ENCODE results near the gene CCDC32. TPM values are rescaled to one million over a fixed set of nuclear protein-coding genes. Genes with fewer than 3 reads are reported as not detected.

CCDC32 gene
- total RNA-seq, 1 experiment from 2014 or later = 12.8 TPM

DNA sequence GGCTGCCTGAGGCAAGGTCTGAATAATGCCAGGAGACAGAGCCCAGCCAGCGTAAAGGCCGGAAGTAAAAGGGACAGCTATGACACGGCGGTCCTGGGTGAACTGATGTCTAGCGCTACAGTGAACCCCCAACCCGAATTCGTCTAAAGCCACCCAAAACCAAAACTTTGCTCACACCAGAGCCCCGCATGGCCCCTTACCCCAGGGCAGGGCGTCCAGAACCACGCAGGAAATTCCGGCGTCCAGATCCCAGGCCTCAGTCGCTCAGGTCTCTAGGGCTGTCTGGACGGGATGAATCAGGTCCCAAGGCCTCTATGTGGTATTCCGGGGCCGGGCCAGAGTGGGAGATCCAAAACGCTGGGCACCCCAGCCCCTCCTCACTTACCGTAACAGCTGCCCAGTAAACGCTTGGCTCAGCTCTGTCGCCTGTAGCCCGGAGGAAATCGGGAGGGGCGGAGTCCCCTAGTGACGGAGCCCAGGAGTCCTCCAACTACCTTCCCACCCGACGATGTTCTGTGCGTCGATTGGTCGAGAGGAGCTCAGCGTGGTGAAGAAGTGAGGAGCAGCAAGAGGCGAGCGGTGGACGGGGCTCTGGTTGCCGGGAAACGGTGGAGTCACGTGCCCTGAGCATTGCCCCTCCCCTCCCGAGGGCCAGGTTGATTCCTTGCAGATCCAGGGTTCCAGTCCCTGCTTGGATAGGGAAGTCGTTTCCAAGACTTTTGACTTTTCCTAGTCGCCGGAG, at the start of gene CCDC32 (continued):
- TF ChIP-seq, protein P1, sequence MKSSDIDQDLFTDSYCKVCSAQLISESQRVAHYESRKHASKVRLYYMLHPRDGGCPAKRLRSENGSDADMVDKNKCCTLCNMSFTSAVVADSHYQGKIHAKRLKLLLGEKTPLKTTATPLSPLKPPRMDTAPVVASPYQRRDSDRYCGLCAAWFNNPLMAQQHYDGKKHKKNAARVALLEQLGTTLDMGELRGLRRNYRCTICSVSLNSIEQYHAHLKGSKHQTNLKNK (CRISPR knock-in tag; IDR thresholded peaks at IDR 0.05) = no peak
- TF ChIP-seq SMAD4 (CRISPR knock-in tag; IDR thresholded peaks at IDR 0.05) (no peak), ZNF396 (CRISPR knock-in tag; IDR thresholded peaks at IDR 0.05; ENCODE audit: borderline replicate concordance) (no peak), NFATC4 (CRISPR knock-in tag; IDR thresholded peaks at IDR 0.05) (no peak), ZBTB21 (CRISPR knock-in tag; IDR thresholded peaks at IDR 0.05; ENCODE audit: borderline replicate concordance) (no peak), NR1H2 (CRISPR knock-in tag; IDR thresholded peaks at IDR 0.05) (no peak), ATF1 (CRISPR knock-in tag; IDR thresholded peaks at IDR 0.05) (no peak), SMAD3 (CRISPR knock-in tag; IDR thresholded peaks at IDR 0.05; ENCODE audit: borderline replicate concordance) (peak; percentile 44; the same call in 1 of the 2 replicates), TEAD4 (CRISPR knock-in tag; IDR thresholded peaks at IDR 0.05) (no peak), ZNF416 (CRISPR knock-in tag; IDR thresholded peaks at IDR 0.05) (no peak), E2F1 (CRISPR knock-in tag; IDR thresholded peaks at IDR 0.05) (no peak), CREM (CRISPR knock-in tag; IDR thresholded peaks at IDR 0.05) (no peak), ZNF121 (CRISPR knock-in tag; IDR thresholded peaks at IDR 0.05) (peak; percentile 41; the same call in 1 of the 2 replicates), GTF2I (CRISPR knock-in tag; conservative IDR thresholded peaks at IDR 0.05) (no peak), TEAD1 (CRISPR knock-in tag; IDR thresholded peaks at IDR 0.05) (no peak)
- TF ChIP-seq, protein P2, sequence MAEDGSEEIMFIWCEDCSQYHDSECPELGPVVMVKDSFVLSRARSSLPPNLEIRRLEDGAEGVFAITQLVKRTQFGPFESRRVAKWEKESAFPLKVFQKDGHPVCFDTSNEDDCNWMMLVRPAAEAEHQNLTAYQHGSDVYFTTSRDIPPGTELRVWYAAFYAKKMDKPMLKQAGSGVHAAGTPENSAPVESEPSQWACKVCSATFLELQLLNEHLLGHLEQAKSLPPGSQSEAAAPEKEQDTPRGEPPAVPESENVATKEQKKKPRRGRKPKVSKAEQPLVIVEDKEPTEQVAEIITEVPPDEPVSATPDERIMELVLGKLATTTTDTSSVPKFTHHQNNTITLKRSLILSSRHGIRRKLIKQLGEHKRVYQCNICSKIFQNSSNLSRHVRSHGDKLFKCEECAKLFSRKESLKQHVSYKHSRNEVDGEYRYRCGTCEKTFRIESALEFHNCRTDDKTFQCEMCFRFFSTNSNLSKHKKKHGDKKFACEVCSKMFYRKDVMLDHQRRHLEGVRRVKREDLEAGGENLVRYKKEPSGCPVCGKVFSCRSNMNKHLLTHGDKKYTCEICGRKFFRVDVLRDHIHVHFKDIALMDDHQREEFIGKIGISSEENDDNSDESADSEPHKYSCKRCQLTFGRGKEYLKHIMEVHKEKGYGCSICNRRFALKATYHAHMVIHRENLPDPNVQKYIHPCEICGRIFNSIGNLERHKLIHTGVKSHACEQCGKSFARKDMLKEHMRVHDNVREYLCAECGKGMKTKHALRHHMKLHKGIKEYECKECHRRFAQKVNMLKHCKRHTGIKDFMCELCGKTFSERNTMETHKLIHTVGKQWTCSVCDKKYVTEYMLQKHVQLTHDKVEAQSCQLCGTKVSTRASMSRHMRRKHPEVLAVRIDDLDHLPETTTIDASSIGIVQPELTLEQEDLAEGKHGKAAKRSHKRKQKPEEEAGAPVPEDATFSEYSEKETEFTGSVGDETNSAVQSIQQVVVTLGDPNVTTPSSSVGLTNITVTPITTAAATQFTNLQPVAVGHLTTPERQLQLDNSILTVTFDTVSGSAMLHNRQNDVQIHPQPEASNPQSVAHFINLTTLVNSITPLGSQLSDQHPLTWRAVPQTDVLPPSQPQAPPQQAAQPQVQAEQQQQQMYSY (CRISPR knock-in tag; IDR thresholded peaks at IDR 0.05) = no peak
- TF ChIP-seq, protein P3, sequence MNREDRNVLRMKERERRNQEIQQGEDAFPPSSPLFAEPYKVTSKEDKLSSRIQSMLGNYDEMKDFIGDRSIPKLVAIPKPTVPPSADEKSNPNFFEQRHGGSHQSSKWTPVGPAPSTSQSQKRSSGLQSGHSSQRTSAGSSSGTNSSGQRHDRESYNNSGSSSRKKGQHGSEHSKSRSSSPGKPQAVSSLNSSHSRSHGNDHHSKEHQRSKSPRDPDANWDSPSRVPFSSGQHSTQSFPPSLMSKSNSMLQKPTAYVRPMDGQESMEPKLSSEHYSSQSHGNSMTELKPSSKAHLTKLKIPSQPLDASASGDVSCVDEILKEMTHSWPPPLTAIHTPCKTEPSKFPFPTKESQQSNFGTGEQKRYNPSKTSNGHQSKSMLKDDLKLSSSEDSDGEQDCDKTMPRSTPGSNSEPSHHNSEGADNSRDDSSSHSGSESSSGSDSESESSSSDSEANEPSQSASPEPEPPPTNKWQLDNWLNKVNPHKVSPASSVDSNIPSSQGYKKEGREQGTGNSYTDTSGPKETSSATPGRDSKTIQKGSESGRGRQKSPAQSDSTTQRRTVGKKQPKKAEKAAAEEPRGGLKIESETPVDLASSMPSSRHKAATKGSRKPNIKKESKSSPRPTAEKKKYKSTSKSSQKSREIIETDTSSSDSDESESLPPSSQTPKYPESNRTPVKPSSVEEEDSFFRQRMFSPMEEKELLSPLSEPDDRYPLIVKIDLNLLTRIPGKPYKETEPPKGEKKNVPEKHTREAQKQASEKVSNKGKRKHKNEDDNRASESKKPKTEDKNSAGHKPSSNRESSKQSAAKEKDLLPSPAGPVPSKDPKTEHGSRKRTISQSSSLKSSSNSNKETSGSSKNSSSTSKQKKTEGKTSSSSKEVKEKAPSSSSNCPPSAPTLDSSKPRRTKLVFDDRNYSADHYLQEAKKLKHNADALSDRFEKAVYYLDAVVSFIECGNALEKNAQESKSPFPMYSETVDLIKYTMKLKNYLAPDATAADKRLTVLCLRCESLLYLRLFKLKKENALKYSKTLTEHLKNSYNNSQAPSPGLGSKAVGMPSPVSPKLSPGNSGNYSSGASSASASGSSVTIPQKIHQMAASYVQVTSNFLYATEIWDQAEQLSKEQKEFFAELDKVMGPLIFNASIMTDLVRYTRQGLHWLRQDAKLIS (CRISPR knock-in tag; IDR thresholded peaks at IDR 0.05; ENCODE audit: borderline replicate concordance) = no peak
- TF ChIP-seq, protein P4, sequence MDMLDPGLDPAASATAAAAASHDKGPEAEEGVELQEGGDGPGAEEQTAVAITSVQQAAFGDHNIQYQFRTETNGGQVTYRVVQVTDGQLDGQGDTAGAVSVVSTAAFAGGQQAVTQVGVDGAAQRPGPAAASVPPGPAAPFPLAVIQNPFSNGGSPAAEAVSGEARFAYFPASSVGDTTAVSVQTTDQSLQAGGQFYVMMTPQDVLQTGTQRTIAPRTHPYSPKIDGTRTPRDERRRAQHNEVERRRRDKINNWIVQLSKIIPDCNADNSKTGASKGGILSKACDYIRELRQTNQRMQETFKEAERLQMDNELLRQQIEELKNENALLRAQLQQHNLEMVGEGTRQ (CRISPR knock-in tag; IDR thresholded peaks at IDR 0.05) = peak; percentile 99
- TF ChIP-seq, protein P5, sequence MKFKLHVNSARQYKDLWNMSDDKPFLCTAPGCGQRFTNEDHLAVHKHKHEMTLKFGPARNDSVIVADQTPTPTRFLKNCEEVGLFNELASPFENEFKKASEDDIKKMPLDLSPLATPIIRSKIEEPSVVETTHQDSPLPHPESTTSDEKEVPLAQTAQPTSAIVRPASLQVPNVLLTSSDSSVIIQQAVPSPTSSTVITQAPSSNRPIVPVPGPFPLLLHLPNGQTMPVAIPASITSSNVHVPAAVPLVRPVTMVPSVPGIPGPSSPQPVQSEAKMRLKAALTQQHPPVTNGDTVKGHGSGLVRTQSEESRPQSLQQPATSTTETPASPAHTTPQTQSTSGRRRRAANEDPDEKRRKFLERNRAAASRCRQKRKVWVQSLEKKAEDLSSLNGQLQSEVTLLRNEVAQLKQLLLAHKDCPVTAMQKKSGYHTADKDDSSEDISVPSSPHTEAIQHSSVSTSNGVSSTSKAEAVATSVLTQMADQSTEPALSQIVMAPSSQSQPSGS (CRISPR knock-in tag; IDR thresholded peaks at IDR 0.05; ENCODE audit: borderline replicate concordance, low read depth) = no peak
- TF ChIP-seq, protein P6, sequence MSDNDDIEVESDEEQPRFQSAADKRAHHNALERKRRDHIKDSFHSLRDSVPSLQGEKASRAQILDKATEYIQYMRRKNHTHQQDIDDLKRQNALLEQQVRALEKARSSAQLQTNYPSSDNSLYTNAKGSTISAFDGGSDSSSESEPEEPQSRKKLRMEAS (CRISPR knock-in tag; IDR thresholded peaks at IDR 0.05) = peak; percentile 85
- TF ChIP-seq, protein P7, sequence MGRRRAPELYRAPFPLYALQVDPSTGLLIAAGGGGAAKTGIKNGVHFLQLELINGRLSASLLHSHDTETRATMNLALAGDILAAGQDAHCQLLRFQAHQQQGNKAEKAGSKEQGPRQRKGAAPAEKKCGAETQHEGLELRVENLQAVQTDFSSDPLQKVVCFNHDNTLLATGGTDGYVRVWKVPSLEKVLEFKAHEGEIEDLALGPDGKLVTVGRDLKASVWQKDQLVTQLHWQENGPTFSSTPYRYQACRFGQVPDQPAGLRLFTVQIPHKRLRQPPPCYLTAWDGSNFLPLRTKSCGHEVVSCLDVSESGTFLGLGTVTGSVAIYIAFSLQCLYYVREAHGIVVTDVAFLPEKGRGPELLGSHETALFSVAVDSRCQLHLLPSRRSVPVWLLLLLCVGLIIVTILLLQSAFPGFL (CRISPR knock-in tag; IDR thresholded peaks at IDR 0.05; ENCODE audit: borderline replicate concordance) = no peak
